GM18520 (cell line): ENCODE data around the gene ACTA1.
"Not testable (repeated sequence)": the region's sequence is repeated elsewhere in the genome, so short reads cannot be mapped to it uniquely, and the experiment has no call there.

Source experiments
- ATAC-seq: cut with Tn5 transposase; IDR thresholded peaks from one replicate; pipeline ENCODE4 v1.9.1; 2021; ENCODE audit not compliant: unreplicated experiment

ACTA1 gene

DNA sequence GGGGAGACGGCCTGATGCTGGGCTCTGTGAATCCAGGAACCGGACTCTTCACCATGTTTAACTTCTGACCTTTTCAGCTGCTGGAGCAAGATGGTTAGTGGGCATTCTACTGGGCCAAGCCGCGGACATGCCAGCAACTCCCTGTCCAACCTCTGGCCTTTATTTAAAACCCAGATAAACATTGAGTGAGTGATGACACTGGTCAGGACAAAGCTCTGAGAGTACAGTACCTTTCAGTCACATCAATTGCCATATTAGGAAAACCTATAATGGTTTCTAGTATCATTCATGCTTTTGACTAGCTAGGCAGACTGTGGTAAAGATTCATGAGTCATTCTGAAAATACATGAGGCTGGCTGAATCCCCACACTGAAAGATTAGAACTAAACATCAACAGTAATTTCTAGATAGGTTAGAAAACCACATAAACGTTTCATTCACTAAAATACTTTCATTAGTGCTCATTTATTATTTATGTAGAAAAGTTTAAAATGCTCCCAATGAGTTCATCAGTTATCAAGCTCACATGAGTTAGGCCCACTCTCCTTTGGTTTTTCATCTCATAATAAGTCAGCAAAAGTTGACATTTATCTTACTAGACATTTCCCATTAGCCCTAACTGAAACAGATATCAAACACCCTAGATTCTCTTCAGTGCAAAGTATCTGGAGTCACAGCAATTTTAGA, 7.1 kb upstream of the ACTA1 start:
- peak; percentile 94 for ATAC-seq

GRCh38 chr1:229438021-229438420, 4.1 kb upstream of the ACTA1 start:
- no peak for ATAC-seq

DNA sequence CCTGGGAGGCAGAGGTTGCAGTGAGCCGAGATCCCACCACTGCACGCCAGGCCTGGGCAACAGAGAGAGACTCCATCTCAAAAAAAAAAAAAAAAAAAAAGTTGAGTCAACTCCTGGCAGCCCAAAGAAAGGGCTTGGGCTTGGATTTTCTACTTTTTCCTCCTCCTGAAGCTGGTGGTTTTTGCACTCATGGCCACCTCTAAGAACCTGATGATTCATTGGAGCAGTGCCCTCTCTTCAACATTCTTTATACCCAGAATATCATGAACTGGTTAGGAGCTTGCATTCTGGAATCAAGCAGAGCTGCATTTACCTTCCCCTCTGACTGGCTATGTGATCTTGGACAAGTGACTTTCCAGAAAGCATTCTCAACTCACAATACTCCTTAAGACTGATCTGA, 3.5 kb upstream of the ACTA1 start:
- no peak for ATAC-seq

GRCh38 chr1:229436201-229436600, 2.3 kb upstream of the ACTA1 start:
- no peak for ATAC-seq

DNA sequence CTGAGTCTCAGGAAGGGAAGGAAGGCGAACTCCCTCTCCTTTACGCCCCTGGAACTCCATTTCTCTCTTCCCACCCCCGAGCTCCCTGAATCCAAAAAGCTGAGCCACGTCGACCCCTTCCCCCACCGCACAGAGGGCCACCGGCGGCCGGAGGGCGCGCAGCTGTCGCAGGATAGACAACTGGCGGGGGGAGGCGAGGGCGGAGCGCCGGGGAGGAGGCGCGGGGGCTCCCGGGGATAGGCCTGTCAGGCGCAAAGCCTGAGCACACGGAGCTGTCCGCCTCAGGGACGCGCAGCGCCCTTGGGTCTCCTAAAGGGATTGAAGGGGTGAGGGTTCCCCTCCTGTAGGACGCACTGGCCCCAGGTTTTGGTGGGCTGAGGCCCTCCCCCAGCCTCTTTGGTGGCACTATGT, 752 bp upstream of the ACTA1 start:
- no peak for ATAC-seq

GRCh38 chr1:229433364-229434004, 410 bp downstream of the ACTA1 start:
- no peak for ATAC-seq

DNA sequence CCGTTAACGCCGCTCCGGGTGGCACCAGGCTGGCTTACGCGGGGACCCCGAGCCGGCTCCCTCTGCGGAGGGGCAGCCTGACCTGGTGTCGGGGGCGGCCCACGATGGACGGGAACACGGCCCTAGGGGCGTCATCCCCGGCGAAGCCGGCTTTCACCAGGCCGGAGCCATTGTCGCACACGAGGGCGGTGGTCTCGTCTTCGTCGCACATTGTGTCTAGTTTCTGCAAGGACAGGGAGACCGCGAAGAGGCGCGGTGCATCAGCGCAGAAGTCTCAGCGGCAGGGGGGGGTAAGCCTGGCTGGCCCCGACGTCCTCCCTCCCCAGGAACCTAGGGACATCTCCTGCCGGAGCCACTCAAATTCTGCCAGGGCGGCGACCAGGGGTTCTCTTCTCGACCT, 989 bp downstream of the ACTA1 start:
- ATAC-seq, result no peak

DNA sequence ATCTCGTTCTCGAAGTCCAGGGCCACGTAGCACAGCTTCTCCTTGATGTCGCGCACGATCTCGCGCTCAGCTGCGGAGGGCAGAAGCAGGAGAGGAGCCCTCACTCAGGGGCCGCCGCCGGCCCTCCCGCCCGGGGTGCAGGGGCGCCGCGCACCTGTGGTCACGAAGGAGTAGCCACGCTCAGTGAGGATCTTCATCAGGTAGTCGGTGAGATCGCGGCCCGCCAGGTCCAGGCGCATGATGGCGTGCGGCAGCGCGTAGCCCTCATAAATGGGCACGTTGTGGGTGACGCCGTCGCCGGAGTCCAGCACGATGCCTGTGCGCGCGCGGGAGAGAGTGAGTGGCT, 1.8 kb downstream of the ACTA1 start:
- ATAC-seq, result no peak

DNA sequence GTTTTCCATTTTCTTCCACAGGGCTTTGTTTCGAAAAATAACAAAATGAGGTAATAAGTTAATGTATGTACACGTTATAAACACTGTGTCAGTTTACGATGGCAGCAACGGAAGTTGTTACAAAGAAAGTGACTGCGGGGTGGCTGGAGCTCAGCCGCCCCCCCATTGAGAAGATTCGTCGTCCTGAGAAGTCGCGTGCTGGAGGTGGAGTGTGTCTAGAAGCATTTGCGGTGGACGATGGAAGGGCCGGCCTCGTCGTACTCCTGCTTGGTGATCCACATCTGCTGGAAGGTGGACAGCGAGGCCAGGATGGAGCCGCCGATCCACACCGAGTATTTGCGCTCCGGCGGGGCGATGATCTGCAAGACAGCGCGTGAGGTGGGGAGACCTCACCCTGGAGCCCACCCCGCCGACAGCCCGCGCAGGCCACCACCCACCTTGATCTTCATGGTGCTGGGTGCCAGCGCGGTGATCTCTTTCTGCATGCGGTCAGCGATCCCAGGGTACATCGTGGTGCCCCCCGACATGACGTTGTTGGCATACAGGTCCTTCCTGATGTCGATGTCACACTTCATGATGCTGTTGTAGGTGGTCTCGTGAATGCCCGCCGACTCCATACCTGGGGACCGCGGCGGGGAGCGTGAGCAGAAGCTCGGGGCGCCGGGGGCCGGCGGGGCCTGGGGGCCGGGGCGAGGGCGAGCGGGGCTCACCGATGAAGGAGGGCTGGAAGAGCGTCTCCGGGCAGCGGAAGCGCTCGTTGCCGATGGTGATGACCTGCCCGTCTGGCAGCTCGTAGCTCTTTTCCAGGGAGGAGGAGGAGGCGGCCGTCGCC, 2.4 kb downstream of the ACTA1 start:
- ATAC-seq, result no peak

- ATAC-seq, result no peak
These were observed 3.1 kb downstream of the ACTA1 start for GRCh38 chr1:229430761-229431283.

- no peak for ATAC-seq
These were observed 5.6 kb downstream of the ACTA1 start for GRCh38 chr1:229428256-229428655.

- ATAC-seq, result no peak
These were observed 6.3 kb downstream of the ACTA1 start for GRCh38 chr1:229427572-229427971.

GRCh38 chr1:229425564-229426159, 8.2 kb downstream of the ACTA1 start:
- ATAC-seq, result no peak

DNA sequence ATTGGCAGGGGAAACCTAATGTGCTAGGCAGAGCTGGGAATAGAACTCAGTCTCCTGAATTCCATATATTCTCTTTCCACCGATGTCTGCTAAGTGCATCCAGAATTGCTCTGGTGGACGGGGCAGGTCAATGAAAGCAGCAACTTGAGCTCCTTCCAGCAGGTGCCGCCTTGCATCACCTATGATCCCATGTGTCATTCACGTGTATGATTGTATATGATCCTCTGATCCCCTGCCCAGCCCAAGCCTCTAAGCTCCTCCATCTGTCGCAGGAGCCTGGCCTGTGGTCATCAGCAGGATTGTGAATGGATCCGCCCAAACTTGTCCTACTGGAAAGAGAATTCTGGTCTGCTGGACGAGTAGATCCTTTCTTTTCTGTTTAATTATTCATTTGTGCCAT, 13.1 kb downstream of the ACTA1 start:
- ATAC-seq, result no peak

DNA sequence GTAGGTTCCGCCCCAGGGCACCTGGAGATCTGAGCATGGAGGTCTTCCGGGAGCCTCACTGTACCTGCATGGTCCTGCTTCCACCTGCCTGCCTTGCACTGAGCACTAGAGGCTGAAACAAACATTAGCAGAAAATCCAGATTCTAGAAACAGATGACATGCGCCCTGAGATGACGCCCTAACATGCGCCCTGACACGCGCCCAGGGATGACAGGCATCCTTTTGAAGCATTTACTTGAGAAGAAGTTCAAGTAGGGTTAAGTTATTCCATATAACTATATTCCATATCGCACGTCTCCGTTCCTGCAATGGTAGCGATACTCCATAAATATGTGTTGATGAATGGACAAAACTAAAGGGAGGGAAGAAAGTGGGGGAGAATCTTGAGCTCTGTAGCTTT, 13.7 kb downstream of the ACTA1 start:
- ATAC-seq, result no peak

GRCh38 chr1:229418586-229418985, 15.3 kb downstream of the ACTA1 start:
- not testable (repeated sequence) for ATAC-seq

- ATAC-seq, result not testable (repeated sequence)
These were observed 21.1 kb downstream of the ACTA1 start for GRCh38 chr1:229412810-229413209.

DNA sequence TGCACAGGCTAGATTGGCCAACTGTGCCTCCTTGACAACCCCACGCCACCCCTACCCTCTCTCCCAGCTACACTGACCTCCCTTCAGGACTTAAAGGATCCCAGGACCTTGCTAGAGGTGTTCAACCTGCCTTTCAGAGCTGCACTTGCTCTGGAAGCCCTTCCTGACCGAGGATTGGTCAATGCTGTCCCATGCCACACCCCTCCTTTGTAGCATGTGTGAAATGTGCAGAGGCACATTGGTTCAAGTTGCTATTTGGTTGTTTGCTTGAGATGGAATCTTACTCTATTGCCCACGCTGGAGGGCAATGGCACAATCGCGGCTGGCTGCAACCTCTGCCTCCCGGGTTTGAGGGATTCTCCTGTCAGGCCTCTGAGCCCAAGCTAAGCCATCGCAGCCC, 21.8 kb downstream of the ACTA1 start:
- no peak for ATAC-seq

GRCh38 chr1:229411434-229412055, 22.3 kb downstream of the ACTA1 start:
- no peak for ATAC-seq

DNA sequence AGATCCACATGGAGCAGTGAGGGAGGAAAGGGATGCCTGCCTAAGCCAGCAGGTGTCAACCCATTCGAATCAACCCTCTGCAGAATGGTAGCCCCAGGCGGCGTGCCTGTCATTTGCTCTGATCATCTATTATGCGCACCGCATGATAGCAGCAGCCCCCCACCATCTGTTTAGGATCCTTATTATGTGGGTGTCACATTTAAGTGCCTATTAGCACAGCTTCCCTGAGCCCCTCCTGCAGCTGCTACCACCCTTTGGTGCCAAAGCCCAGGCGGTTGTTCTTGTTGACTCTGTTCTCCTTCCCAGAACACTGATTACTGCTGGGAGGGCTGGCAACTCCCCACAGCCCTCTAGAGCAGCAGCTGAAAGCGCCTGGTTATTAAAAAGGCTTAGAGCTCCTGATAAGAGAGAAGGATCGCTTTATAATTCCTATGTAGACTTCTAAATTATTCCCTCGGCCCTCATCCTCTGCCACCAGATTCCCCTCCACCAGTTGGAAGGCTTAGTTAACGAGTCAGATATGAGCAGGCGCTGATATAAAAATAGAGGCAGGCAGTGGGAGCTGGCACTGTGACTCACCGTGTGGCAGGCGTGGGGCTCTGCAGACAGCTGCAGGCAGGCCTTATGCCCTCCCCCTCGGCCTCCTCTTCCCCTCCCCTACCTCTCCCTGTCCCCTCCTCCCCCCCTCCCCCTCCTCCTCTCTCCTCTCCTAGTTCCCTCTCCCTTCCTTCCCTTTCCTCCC, 23.0 kb downstream of the ACTA1 start:
- no peak for ATAC-seq

- no peak for ATAC-seq
These were observed 23.6 kb downstream of the ACTA1 start for GRCh38 chr1:229410370-229410691.
